KMS-11 (cell line): ENCODE results near the gene FAM219A.

ENCODE experiments used
- H2AFZ ChIP-seq: fragments of 200-600 bp; sonication (generic); 2 replicates; pipeline ENCODE4 v1.6.1; 2016; ENCODE audit warnings: antibody characterized with exemption, mixed run types, low read depth
- H3K27ac ChIP-seq: fragments of 200-600 bp; sonication (generic); 2 replicates; pipeline ENCODE4 v1.6.1; 2016; ENCODE audit warnings: mild to moderate bottlenecking, mixed run types
- H3K27me3 ChIP-seq: fragments of 200-600 bp; sonication (generic); 2 replicates; pipeline ENCODE4 v1.6.1; 2017; ENCODE audit warnings: mild to moderate bottlenecking, low read depth, mixed run types, moderate library complexity; ENCODE audit not compliant: insufficient read depth
- H3K36me3 ChIP-seq: fragments of 200-600 bp; sonication (generic); 2 replicates; pipeline ENCODE4 v1.6.1; 2017; ENCODE audit warnings: mild to moderate bottlenecking, mixed run types; ENCODE audit not compliant: insufficient read depth
- H3K4me1 ChIP-seq: fragments of 200-600 bp; sonication (generic); 2 replicates; pipeline ENCODE4 v1.6.1; 2016; ENCODE audit warnings: mild to moderate bottlenecking, low read depth, mixed run types; ENCODE audit not compliant: poor library complexity, severe bottlenecking
- H3K4me2 ChIP-seq: fragments of 200-600 bp; sonication (generic); 2 replicates; pipeline ENCODE4 v1.7.0; 2016; ENCODE audit warnings: mild to moderate bottlenecking, mixed run types
- H3K4me3 ChIP-seq: fragments of 200-600 bp; sonication (generic); IDR thresholded peaks from 2 replicates; pipeline ENCODE4 v1.6.1; 2017; ENCODE audit warnings: low read depth, low read length, mixed read lengths; ENCODE audit not compliant: insufficient read depth
- H3K79me2 ChIP-seq: fragments of 200-600 bp; sonication (generic); 2 replicates; pipeline ENCODE4 v1.6.1; 2016; ENCODE audit warnings: low read depth, mixed run types; ENCODE audit not compliant: insufficient read depth
- H3K9ac ChIP-seq: fragments of 200-600 bp; sonication (generic); 2 replicates; pipeline ENCODE4 v1.6.1; 2016; ENCODE audit warnings: mild to moderate bottlenecking, mixed run types
- H4K20me1 ChIP-seq: fragments of 200-600 bp; sonication (generic); 2 replicates; pipeline ENCODE4 v1.6.1; 2016; ENCODE audit warnings: mild to moderate bottlenecking, mixed run types; ENCODE audit not compliant: insufficient read depth
- CTCF ChIP-seq: fragments of 200-600 bp; sonication (generic); conservative IDR thresholded peaks from 2 replicates; pipeline ENCODE4 v1.6.1; 2017; ENCODE audit warnings: low read depth, mild to moderate bottlenecking, antibody characterized with exemption, low read length, moderate library complexity, mixed read lengths

Gene FAM219A

GRCh38 chr9:34437006-34437925 is 21.1 kb downstream of the FAM219A start:
- no peak overlapping the region for H3K4me2 ChIP-seq
- H3K4me3 ChIP-seq = no peak overlapping the region
- TF ChIP-seq CTCF = peak; percentile 86
- no peaks in the 10 kb centered on the region for H4K20me1 ChIP-seq
- no peaks in the 10 kb centered on the region for H3K36me3 ChIP-seq
- H3K27me3 ChIP-seq = no peaks in the 10 kb centered on the region
- no peaks in the 10 kb centered on the region for H3K79me2 ChIP-seq
- H2AFZ ChIP-seq = no peak overlapping the region
- no peak overlapping the region for H3K9ac ChIP-seq
- no peaks in the 10 kb centered on the region for H3K4me1 ChIP-seq
- H3K27ac ChIP-seq = no peak overlapping the region

GRCh38 chr9:34431667-34432066 is 26.7 kb downstream of the FAM219A start:
- H3K4me2 ChIP-seq = no peak overlapping the region
- H3K36me3 ChIP-seq = no peaks in the 10 kb centered on the region
- H3K79me2 ChIP-seq = no peaks in the 10 kb centered on the region
- H3K27me3 ChIP-seq = no peaks in the 10 kb centered on the region
- H3K4me1 ChIP-seq = no peaks in the 10 kb centered on the region
- no peak for TF ChIP-seq CTCF
- no peak overlapping the region for H3K27ac ChIP-seq
- H4K20me1 ChIP-seq = no peaks in the 10 kb centered on the region
- H3K4me3 ChIP-seq = no peak overlapping the region
- no peak overlapping the region for H3K9ac ChIP-seq
- H2AFZ ChIP-seq = no peak overlapping the region

GRCh38 chr9:34430843-34431437 is 27.4 kb downstream of the FAM219A start:
- no peak for TF ChIP-seq CTCF
- H3K79me2 ChIP-seq = no peaks in the 10 kb centered on the region
- no peak overlapping the region for H3K27ac ChIP-seq
- no peak overlapping the region for H3K4me2 ChIP-seq
- no peaks in the 10 kb centered on the region for H4K20me1 ChIP-seq
- no peaks in the 10 kb centered on the region for H3K27me3 ChIP-seq
- H3K9ac ChIP-seq = no peak overlapping the region
- no peak overlapping the region for H3K4me3 ChIP-seq
- H3K36me3 ChIP-seq = no peaks in the 10 kb centered on the region
- no peaks in the 10 kb centered on the region for H3K4me1 ChIP-seq
- H2AFZ ChIP-seq = no peak overlapping the region

GRCh38 chr9:34428325-34428958 is 29.9 kb downstream of the FAM219A start:
- Histone ChIP-seq H3K27ac (no peak overlapping the region), H3K27me3 (no peaks in the 10 kb centered on the region), H3K36me3 (no peaks in the 10 kb centered on the region), H3K4me3 (no peak overlapping the region), H3K9ac (no peak overlapping the region), H3K4me2 (no peak overlapping the region), H4K20me1 (no peaks in the 10 kb centered on the region), H3K4me1 (no peaks in the 10 kb centered on the region), H2AFZ (no peak overlapping the region), H3K79me2 (no peaks in the 10 kb centered on the region)
- no peak for TF ChIP-seq CTCF
